GM19035 (cell line): Measurements from ENCODE around the gene EXT2.

Experiments
- ATAC-seq: cut with Tn5 transposase; IDR thresholded peaks from one replicate; pipeline ENCODE4 v1.9.1; 2021; ENCODE audit not compliant: unreplicated experiment

EXT2 gene

DNA sequence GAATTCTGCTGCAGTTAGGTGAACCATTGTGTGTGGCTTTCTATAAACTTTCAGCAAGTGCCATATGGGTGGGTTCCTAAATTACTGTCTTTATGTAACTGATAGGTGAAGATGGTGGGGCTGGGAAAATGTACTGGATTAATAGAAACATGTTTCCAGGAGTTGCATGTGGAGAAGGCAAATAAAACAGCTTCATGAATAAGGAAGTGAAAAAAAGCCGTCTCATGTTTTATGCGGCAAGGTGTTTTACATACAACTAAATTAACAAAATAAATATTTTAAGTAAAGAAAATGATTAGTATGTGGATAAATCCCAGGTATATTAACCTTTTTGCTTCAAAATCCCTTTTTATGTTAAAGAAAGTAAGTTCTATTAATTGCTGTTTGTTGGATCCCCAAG is 67.2 kb downstream of the EXT2 start:
- no peak for ATAC-seq

DNA sequence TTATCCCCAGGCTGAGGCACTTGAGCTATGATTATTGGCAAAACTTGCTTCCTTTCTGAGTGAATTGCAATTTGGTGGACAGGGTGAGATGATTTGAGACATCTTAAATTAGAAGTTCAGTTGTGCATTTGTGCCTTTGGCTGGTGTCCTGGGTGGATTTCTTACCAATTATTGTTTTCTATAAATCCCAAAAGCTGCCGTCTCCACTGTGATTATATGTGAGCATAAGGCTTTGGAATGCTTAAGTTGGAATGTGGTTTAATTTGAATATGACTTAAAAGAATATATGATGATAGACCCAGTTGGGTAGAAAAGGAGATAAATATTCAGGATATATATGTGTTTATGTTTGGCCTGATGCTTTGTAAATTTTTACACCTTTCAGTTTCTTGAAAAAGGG is 70.0 kb downstream of the EXT2 start:
- no peak for ATAC-seq

DNA sequence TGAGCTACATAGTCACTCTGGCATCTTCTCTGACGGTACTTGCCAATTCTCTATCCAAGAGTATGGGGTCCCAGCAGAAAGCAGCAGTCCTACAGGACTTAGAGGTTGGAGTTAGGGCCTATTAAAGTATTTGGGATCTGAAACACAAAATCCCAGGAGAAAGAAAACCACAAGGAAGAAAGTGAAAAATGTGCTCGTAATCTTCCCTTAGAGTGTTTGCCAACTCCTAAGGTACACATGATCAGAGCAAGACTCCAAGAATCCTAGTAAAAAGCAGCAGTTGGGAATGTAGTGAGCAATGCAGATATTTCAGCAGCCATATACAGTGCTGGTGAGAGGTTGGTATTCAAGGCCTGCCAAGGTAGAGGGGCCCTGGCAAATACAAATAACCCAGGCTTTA is 71.6 kb downstream of the EXT2 start:
- ATAC-seq: no peak

DNA sequence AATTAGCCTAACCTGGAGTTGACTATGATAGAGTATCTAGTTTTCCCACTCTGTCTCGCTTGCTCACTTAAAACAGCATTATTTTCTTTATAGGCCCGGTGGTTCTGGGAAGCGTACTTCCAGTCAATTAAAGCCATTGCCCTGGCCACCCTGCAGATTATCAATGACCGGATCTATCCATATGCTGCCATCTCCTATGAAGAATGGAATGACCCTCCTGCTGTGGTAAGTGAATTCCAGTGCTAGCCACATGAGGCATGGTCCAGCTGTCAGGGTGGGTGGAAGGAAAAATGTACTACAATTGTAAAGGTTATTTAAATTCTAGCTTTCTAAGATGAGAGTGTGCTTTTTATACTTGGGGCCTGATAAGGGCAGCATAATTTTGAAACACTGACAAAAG is 76.0 kb downstream of the EXT2 start:
- no peak for ATAC-seq

DNA sequence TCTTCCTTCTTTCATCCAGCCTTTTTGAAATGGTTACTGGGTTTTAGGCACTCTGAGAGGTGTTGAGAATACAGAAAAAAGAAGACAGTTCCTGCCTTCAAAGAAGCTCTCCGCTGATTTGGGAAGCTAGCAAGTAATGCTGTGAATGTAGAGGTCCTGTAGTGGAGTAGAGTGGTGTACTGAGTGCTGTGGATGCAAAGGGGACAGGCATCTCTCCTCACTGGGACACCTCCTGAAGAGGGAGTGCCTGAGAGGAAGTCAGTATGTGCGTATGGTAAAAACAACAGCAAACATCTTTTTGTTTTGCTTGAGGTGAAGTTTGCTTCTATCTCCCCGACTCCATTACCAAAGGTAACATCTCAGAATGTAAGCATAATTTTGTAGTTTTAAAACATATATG is 77.5 kb downstream of the EXT2 start:
- no peak for ATAC-seq

DNA sequence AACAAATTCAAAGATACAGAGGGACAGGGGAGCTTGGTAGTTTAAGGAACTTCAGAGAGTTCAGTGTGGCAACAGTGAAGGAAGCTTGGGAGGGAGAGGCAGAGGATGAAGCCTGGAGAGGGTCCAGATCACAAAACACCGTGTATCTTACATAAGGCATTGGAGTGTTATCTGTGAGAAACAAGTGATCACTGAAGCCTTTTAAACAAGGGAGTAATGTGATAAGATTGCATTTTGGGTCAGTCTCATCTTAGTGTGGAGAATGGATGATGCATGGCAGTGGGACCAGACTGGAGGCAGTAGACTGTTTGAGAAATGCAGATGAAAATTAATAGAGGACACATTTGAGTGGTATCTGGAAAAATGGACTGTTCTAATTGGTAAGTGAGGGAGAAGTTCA is 79.4 kb downstream of the EXT2 start:
- no peak for ATAC-seq

DNA sequence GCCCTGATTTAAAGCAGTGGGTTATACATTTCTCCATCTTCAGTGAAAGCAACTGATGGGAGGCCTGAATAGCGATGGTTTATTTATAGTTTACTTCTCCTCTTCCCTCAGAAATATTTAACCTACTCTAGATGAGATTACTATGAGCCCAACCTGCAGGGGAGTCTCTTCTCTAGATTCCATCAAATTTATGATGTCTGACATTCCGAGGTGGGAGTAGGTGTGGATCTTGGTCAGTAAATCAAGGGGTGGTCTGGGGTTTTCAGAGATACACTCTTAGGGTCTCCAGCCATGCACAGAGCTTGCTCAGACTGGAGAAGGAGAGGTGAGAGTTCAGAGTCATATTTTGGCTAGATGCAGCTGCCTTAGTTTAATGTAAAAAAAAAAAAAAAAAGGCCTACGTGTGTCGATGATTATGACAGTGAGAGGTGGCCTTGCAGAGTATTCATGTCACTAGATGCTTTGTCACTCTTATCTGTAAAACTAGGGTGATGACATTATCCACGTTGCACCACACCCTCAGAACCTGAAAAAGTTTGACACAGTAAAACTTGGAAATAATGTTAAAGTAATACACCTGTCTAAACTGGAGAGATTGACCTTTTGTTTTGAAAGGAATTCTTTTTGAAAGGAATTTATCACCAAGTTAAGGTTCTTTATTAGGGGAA is 81.2 kb downstream of the EXT2 start:
- no peak for ATAC-seq

DNA sequence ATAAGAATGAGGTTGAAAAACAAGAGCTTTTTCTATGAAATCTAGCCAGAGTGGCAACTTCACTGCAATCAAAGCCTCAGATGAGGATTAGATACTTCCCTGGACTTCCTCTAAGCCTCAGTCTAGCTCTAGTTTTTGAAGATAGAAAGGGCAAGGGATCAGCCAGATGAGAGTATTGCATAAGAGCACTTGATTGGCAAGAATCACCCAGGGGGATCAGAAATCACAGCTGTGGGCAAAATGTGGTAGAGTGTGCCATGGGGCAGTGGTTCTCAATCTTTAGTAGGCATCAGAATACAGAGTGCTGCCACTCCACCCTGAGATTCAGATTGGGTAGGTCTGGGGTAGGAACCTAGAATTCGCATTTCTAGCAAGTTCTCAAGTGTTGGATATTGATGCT is 82.4 kb downstream of the EXT2 start:
- no peak for ATAC-seq

DNA sequence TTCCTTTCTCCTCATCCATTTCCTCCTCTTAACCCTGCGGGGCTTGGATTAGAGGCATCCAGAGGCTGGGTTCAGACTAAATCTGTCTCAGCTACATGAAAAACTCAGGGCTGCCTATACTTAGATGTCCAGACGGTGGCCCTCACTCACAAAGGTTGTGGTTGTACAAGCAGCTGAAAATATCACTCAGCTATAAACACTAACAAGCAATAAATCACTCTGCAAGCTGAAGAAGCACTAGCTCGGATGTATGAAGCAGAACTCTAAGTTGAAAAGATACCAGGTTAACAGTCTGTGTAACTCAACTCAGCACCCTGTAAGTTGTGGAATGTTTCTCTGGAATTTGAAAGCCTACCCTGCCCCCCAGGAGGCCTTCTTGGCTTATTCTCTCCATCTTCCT is 82.9 kb downstream of the EXT2 start:
- no peak for ATAC-seq

DNA sequence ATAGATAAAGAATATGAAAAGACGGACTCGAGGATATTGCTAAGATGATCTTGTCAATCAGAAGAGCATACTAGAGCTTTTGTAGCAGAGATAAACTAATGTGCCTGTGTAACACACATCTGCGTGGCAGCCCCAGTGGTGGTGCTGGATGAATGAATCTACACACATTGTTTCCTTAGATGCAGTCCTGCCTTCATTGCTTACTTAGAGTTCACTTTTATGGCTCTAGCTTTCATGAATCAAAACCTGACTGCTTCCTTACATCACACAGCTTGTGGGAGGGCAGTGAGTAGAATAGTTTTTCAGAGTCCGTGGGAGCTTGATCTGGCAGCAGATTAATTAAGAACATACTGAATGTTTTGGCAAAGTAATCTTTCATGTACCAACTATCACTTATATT is 83.7 kb downstream of the EXT2 start:
- ATAC-seq: no peak

DNA sequence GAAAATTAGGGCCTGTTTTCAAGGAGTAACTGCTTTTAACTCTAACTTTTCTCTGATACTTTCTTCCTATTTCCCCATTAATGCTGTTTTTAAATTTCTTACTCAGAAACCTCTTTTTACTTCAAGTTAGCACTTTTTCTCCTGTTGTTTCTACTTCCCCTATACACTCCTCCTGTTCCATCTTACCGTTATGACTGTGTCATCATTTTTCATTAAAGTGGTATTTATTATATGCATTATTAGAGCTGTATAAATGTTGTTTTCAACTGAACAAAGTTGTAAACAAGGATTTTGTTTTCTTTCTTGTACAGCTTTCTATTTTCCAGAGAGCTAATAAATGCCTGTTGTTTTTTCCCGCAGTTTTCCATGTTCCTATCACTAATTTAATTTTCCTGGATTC is 84.6 kb downstream of the EXT2 start:
- no peak for ATAC-seq

DNA sequence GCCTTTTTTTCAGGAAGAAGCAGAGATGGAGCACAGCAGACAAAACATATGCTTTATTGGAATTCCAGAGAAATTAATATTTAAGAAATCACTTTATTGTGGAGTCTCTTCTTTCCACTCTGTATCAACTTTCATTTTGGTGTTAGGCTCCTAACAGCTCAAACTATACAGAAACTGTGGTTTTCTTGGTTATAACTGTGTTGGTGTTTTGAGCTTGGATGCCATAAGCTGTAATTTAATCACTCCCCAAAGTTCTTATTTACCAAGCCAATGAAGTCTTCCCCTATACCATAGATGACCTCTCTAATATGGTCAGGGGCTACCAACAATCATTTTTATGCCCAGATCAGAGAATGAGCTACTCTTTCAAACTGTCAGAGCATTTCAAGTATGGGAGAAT is 90.0 kb downstream of the EXT2 start:
- ATAC-seq: no peak

DNA sequence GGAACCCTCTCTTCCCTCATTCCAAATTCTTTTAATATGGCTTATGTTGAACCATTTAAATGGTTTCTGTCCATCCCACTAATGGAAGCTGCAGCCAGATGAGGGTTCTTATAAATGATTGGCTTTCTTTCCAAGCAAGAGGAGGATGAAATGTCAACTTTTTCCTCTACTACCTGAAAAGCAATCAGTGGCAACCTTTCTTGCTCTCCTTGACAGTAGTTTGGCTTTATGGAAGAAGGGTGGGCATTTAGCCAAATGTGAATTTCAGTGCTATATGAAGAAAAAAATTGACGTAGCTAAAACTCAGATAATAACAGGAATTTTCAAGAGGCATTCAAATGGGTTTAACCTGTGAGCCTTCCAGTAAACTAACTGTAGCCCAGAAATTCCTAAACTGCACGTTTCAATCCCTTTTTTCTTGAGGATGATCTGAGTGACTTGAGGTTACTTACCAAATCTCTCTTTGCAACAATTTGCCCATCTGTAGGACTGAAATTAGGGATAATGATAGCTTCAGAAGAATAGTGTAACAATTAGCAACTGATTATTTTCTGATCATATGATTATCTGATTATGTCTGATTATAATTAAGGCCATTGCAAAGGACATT is 90.9 kb downstream of the EXT2 start:
- no peak for ATAC-seq

DNA sequence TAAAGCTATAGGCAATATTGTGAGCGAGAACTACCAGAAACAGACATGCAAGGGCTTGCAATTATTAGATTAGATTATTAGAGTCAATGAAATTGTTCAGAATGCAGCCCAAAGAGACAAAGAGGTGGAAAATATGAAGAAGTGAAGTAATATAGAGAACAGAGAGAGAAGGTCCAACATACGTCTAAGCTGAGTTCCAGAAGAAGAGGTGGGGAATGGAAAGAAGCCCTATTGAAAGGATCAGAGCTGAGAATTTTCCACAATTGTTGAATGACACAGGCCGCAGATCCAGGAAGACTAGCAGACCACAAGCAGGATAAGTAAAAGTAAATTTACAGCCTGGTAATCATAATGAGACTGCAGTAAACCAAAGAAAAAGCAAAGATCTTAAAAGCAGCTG is 93.2 kb downstream of the EXT2 start:
- no peak for ATAC-seq

DNA sequence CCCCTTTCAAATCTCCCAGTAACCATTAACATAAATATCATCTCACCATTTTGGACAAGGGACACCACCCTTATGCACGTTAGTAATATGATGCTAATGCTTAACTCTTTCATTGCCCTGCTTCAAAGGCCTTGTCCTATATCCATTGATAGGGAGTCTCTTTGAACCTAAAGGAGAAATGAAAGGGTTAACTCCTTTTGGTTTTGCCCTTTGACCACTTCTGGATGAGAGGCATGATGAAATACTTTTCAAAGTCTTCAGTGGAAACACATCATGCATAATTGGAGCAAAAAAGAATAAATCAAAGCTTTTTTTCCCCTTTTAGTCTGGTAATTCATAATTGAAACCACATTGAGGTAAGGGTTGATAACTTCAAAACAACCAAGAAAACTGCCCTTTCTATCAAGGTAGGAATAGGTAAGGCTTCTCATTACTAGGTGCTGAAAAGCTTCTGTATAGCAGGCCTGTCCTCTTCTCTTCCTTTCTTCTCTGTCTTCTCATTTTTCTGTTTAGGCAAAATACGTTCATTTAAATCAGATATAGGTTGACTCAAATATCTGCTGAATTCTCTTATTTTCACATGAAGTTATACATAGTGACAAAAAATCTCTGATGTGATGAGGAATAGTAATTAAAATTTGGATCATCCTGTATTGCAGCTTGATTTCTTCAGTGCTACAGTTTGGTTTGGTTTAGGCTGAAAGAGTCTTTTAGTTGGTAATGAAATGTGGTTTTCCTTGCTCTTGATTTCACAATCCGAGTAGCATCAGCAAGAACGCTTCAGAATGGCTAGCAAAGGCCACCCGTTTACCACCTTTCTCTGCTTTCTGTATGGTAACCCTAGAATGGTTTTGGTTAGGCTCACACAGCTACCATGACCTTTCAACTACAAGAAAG is 94.8 kb downstream of the EXT2 start:
- ATAC-seq: no peak

DNA sequence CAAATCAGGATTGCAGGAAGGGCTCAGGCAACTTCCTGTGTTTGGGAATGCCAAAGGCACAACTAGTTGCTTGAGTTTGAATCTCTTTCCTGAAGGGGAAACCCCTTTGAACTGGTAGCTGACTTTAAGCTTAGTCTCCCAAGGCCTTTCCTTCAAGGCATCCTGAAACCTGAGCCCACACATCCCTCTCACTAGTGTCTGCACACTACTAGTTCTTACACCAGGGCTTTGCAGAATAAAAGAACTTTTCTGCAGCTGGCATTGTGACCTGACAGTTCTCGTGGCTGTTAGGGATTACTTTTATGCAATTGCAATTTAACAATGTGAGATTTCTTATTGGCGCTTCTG is 95.4 kb downstream of the EXT2 start:
- no peak for ATAC-seq

DNA sequence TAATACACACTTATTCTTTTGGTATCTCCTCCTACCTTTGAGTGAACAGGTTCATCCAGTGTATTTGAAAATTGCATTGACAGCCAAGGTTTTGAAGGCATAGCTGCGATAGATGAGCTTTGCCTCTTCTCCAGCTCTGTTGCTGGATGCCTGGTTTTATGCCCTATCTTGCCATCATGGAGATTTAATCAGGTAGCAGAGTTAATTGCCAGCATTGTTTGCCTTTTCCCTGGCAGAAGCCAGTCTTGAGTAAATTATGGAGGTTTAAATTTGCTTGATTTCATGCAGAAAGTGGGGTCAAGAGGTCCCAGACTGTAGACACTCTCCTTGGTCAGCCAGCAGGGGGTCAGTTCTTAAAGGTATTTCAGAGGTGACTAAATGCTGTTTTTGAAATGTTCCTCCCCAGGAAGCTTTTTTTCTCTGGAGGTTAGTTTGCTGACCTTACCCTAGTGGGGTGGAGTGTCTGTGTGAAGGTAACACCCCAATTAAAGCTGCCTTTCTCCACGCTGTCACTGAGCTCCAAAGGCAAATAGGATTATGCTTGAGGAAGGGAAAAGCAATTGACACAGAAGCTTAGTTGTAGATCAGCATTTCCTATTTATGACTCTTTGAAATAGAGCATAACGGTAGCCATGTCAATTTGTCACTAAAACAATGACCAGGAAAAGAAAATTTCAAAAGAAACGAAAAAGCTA is 96.0 kb downstream of the EXT2 start:
- no peak for ATAC-seq

DNA sequence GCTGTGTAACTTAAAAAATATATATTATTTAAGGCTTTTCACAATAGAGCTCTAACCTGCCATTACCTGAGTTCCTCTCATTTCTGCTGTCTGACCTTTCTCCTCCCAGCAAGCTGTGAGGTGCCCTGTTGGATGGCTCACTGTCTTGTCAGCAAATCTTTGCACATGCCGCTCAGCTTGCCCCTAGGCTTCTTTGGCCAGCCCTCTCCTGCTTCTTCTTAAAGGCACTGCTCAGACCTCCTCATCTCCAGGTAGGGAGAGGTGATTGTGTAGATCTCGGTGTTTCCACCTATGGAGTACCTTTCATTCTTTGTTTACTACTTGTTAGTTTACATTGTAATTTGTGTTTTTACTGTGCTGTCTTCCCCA is 96.5 kb downstream of the EXT2 start:
- ATAC-seq: no peak

DNA sequence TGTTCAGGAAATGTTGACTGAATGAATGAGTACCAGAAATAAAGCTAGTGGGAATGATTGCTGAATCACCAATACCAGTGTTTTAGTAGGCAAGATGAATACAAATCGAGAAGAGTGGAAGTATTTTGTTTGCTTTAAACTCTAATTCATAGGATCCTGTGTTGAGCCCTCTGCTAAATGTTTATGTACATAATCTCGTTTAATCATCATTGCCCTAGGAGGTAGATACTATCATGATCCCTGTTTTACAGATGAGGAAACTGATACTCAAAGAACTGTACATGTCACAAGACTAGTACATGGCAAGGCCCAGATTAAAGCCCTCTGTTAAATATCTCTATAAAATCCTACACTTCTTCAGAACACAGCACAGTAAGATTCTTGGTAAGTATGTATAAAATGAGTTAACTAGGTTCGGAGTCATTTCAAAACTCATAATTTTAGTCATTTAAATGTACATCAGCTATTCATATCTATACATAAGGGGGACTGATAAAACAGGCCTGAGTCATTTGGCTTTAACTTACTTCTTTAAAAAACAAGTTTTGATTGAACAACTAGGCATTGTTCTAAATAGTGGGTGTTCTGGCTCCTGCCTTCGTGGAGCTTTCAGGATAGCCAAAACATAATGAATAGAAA is 97.1 kb downstream of the EXT2 start:
- ATAC-seq: no peak

DNA sequence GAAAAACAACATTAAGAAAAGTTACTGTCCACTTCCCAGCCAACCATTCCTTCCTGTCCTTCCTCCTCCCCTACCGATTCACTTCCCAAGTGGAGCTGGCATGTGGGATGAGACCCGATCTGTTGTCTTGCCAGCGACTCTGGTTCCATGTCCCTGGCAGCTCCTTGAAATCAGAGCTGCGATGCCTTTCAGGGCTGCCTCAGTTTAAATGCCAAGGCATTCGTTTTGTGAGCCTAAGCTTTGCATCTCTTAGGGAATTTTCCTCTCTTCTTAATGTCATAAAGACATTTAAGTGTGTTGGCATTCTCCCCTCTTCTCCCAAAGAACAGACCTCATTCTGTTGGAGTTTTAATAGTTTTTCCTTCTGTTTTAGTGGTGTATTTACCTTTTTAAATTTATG is 98.4 kb downstream of the EXT2 start:
- ATAC-seq: no peak

DNA sequence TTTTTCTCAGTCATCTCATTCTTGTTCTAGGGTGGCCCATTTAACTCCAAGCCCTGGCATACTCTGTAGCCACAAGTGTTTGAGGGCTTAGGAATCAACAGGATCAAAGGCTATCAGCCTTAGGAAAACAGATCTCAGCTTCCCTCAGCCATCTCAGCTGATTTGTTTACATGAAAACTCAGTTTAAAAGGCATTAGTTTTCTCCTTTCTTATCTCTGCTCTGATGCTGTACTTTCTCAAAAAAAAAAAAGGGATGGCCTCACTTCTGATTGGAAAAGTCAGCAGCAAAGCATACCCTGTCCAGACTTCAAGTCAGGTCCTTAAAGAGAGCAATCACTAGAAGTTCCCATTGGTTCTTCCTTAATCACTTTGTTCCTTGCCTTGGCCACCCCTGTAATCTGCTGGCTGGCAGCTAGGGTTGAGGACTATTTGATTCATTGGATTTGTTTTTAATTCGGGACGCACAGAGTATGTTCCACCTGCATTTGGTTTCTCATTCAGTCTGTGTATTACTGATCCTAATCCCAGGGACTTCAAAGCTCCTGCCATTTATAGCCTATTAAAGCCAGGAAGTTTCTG is 102.8 kb downstream of the EXT2 start:
- ATAC-seq: no peak
